GM12892 (cell line): ENCODE results near the gene PPP1R13B.

ENCODE experiments used
- POLR2A ChIP-seq: IDR thresholded peaks from 2 replicates; pipeline ENCODE4 v1.6.1; 2011; ENCODE audit warnings: low read depth, low read length, control low read depth
- TAF1 ChIP-seq: IDR thresholded peaks from 2 replicates; pipeline ENCODE4 v1.6.1; 2011; ENCODE audit warnings: low read depth, mild to moderate bottlenecking, control low read depth, low read length, borderline replicate concordance

DNA sequence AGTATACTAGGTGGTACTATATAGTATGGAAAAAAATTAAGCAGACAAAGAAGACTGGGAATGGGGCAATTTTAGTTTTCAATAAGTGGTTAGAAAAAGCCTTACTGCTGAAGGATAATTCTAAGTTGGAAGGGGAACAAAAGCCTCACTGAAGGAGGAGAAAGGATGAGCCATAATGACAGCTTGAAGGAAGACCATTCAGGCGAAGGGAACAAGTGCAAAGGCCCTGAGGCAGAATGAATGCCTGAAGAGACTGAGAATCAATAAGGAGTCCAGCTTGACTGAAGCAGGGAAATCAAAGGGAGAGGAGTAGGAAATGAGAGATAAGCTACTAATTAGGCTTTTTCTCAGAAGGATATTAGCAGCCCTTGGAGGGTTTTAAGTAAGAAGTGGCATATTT is 28.5 kb downstream of the PPP1R13B start:
- TF ChIP-seq TAF1 (no peak), POLR2A (no peak)
